Vagina (tissue), 2 donors: Measurements from ENCODE around the gene SLC35E4.

ENCODE experiments used
- CTCF ChIP-seq, 3 experiments: fragments of 450-650 bp in 2 of 3; fragments of 200-600 bp in 1 of 3; sonication (generic) in 1 of 3; IDR thresholded peaks; one replicate each; pipeline ENCODE4 v1.5.1; 2017 to 2019; ENCODE audit warnings: antibody characterized with exemption in 3 of 3, mild to moderate bottlenecking in 2 of 3, moderate library complexity in 2 of 3
- POLR2A ChIP-seq, 2 donors: fragments of 450-650 bp; IDR thresholded peaks; one replicate each; pipeline ENCODE4 v1.6.1; 2017; ENCODE audit warnings: antibody characterized with exemption in 2 of 2, mild to moderate bottlenecking in 2 of 2, moderate library complexity in 2 of 2
- POLR2AphosphoS5 ChIP-seq, 2 donors: sonication (generic); formaldehyde crosslinking; IDR thresholded peaks; one replicate each; pipeline ENCODE4 v1.9.0; 2017; ENCODE audit warnings: antibody characterized with exemption in 2 of 2, mild to moderate bottlenecking in 2 of 2, low read depth in 1 of 2; ENCODE audit not compliant: insufficient read depth in 1 of 2

GRCh38 chr22:30602049-30602448, 33.5 kb upstream of the SLC35E4 start:
- TF ChIP-seq CTCF (IDR thresholded peaks at IDR 0.05), result no peak
- TF ChIP-seq POLR2AphosphoS5 (IDR thresholded peaks at IDR 0.05; ENCODE audit: insufficient read depth in 1 of 2, low read depth in 1 of 2), result no peak
- TF ChIP-seq POLR2A (IDR thresholded peaks at IDR 0.05), result no peak
